Activated CD4-positive, alpha-beta T cell treated with anti-CD3 and anti-CD28 coated beads, Interleukin-2, amount 50 U/mL, for 24 hours (primary cell): ENCODE results near the gene ELMOD1.
A peak's percentile ranks its signal among the peaks of the same experiment; 100 is the strongest.

Experiments used
- DNase-seq, 2 donors: peaks; one replicate each; pipeline ENCODE4 v3.0.0-alpha.2; 2020; ENCODE audit warnings: low read depth in 1 of 2, low spot score in 1 of 2

ELMOD1 gene

DNA sequence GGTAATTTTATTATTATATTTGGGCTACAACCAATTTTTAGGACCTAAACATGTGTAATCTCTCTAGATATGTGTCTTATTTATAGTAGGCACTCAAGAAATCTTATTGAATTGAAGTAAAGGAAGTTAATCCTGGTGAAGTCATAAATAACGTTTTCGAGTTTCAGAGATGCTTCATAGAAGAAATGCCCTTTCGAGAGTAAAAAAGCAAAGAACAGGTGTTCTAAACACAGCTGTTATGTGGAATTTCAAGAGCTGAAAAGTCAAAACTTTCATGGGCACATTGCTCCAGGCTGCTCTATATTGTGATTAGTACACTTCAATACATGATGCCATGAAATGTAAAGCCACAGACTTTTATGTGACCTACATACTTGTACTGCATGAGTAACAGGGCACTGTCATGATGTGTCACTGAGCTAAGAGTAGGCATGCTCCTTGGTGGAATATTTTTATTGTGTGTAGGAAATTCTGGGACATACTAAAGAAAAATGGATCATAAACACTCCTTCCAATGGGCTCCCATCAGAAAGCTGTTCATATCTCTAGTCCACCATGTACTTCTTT lies 7.2 kb upstream of the ELMOD1 start:
- DNase-seq: no peak

DNA sequence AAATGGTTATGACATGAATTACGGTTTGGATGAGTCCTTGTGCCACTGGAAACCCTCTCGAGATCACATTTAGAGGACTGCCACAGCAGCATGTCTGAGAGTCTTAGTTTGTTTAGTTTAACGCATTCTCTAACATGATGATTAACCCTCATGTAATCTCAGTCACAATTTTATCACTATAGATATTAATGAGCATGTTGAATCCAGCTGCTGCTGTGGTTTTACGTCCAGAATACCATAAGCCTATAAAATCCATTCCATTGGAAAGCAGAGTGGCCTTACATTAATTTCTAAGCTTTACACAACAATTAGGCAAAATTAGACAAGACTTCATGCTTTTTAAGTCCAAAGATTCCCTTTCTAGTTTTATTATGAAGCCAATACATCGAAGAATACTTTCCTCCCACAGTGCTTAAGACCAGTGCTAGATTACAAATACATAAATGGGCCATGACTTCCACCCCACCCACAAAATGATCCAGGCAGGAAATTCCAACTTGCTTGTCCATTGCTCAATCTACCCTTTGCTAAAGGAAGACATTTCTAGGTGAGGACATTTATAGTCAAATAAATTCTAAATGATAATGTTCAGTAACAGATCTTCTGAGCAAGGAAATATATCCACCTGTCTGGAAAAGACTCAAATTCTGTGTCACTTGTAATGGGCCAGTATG lies 3.5 kb upstream of the ELMOD1 start:
- DNase-seq: no peak

DNA sequence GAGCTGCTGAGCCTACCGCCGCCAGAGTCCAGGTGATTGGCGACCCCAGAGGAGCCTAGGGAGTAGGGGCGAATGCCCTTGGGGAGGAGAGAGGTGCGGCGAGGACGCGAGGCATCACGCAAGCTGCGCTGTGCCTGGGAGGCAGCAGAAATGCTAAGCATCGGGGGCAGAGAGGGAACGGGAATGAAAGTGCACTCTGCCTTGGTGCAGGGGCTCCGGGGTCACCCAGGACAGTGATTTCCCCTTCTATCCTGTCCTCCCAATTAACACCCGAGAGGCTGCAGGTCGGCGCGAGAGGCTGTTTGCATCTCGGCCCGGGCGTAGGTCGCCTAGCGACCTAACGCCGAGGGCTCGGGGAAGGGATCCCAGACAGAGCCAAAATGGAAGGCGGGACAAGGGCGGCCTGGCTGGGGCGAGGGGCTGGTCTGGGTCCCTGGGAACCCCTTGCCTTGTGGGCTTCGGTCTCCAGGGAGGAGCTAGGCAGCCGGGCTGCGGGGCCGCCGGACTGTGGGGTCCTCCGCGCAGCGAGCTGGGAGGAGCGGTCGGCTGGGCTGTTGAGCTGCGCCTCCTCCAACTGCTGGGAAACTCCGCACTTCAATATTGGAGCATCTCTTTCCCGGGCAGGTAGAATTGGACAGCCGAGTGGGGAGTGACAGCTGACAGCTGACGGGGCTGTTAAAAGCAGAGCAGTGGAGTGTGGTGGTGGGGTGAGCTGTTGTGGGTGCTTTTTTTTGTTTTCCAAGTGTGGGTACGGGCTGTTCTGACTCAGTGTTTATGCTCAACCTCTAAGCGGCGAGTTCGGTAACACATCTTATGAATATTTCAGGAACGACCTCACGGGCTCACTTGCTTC lies 657 bp downstream of the ELMOD1 start:
- DNase-seq: peak in 1 of 2 donors; percentile 40

GRCh38 chr11:107592231-107592590 lies 1.3 kb downstream of the ELMOD1 start:
- no peak for DNase-seq

GRCh38 chr11:107592813-107593212 lies 1.9 kb downstream of the ELMOD1 start:
- no peak for DNase-seq

GRCh38 chr11:107593951-107594350 lies 3.0 kb downstream of the ELMOD1 start:
- no peak for DNase-seq

GRCh38 chr11:107594736-107595135 lies 3.8 kb downstream of the ELMOD1 start:
- no peak for DNase-seq

GRCh38 chr11:107598225-107599139 lies 7.5 kb downstream of the ELMOD1 start:
- DNase-seq: no peak

DNA sequence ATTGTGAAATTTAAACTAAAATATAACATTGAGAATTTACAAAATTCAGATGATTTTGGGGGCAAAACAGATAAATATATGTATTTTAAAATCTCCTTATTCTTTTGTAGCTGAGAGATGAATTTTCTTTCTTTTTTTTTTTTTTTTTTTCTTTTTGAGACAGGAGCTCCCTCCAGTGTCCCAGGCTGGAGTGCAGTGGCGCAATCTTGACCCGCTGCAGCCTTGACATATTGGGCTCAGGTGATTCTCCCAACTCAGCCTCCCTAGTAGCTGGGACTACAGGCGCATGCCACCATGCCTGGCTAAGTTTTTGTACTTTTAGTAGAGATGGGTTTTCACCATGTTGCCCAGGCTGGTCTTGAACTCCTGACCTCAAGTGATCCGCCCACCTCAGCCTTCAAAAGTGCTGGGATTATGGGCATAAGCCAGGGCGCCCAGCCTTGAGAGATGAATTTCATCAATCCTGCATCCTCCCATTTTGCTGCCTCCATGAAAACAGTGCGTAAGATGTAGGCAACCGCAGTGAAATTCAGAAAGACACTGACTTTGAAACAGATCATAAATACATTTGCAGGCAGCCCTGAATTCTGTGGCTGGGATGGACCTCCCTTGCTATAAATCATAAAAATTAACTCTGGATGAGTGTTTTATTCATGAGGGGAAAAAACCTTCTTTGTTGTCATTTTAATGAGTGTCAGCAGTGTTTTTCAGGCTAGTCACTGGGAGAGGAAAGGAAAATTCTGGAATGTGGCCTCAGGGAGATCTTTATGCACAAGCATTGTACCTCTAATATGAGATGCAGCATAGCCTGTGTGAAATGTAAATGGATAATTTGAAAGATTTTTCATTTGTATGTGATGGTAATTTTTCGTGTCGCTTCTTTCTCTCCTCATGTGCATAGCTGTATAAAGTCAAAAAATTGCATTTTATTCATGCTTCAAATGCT lies 14.4 kb downstream of the ELMOD1 start:
- DNase-seq: no peak

GRCh38 chr11:107606141-107606540 lies 15.2 kb downstream of the ELMOD1 start:
- no peak for DNase-seq

DNA sequence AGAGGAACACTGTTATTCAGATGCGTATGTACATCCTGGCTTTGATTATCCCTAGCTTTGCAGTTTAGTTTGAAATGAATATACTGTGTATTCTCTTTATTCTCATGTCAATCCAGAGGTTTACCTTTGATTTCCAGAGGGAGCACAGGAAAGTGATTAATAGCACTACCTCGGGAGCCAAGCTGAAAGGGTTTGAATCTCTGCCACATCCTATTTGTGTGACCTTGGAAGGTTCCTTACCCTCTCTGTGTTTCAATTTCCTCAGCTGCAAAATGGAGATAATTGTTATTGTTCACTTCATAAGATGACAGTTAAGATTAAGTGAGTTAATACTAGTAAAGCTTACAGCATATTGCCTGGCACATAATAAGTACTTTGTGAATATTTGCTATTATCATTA lies 17.9 kb downstream of the ELMOD1 start:
- DNase-seq: no peak

DNA sequence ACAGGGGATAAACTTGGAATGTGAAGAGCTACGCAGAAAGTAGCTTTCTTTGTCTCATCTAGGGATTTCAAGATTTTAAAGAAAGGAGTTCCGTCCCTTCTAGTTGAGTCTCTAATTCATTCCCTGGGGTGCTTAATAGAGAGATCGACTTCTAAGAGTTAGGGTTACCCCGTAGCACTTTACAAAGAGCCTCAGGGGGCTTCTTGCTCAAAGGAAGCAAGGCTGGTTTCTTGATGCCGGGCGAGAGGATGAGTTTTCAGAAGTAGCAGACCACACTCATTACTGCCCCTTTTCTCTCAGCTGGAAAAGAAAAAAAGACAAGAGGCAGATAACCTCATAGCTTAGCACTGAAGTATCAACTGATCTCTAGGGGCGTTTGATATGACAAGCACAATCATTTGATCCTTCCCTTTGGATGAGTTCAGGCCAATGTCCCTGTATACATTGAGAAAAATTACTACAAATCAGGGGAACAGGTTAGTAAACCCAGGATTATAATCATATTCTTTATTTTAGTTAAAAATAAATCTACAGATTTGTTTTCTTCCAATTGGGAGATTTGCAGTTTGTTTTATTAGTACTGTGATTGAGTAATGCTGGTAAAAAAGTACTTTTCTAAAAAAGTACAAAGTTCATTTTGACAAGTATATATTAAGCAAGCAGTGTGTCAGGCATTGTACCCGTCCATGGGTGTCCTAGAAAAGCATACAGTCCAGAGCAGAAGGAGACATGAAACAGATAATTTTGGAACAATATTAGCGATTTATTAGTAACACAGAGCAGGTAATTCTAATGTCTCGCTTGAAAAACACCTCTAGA lies 18.7 kb downstream of the ELMOD1 start:
- DNase-seq: no peak

DNA sequence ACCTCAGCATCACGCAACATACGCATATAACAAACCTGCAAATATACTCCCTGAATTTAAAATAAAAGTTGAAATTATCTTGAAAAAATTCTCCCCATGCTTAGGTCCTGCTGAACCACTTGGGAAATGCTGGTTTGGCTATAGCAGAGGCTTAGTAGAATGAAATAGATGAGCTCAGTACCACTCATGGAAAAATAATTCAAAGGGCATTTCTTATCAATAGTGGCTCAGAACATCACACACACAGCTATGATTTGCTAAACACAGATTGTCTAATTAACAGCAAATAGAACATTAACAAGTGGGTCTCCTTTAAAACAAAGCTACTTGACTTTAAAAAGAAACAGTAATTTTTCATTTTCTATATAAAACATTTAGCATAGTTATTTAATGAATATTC lies 21.5 kb downstream of the ELMOD1 start:
- no peak for DNase-seq

DNA sequence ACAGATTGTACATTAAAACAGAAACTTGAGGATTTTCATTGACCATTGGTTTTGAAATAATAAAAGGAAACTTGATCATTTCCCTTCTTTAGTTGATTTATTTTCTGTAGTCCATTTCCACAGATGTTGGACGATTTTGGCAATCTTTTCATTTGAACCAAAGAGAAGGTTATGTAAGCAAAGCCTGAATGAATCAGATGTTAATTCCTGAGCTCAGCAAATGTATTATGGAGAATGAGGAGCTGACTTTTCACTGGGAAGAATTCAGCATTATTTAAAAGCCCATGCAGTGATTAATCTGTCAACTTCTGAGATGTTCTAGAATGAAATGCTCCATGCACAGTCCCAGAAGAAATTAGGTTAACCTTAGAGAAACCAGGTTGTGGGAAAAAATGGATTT lies 29.0 kb downstream of the ELMOD1 start:
- no peak for DNase-seq

GRCh38 chr11:107621081-107621480 lies 30.1 kb downstream of the ELMOD1 start:
- no peak for DNase-seq

DNA sequence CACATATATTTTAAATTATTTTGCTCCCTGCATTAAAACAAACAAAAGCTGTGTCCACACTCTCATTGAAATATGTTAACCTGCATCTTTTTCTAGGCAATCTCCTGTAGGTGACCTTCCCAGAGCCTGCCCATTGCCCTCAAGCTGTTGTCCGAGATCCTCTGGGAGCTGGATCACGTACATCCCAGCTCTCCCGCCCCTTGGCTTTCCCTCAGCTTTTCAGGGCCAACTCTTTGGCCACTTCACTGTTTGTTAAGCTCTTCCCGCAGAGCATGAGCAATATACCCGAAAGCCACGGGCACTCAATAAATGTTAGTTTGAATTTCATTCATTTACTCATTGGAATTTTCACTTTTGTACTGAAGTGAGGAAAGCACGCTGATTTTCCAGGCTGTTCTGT lies 32.2 kb downstream of the ELMOD1 start:
- DNase-seq: no peak

DNA sequence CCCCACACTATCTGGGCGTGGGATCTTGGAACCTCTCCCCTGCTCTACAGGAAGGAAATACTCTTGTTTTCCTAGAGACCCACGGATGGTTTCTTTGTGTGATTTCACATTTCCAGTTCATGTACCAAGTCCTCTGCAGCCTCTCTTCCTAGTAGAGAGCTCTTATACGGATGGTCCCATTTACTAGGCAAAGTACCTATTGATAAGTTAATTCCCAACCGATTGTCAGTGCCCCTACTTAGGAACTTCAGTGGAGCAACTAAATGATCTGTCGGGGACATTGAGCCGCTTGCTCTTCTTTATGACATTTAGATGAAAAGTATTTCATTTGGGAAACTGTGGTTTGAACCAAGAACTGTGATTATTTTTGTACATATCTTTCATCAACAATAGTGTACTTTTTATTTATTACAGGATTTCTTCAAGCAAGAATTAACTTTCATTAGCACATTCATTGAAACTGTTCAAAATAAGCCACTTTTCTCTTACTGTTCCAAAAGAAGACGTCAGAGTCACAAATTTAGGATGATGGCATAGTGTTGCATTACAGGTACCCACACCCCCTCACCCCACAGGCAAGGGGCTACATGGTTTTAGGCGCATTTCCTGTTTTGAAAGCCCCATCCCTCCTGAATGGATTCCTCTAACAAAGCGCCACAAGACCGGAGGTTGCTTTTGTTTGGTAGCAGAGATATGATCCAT lies 34.2 kb downstream of the ELMOD1 start:
- no peak for DNase-seq

DNA sequence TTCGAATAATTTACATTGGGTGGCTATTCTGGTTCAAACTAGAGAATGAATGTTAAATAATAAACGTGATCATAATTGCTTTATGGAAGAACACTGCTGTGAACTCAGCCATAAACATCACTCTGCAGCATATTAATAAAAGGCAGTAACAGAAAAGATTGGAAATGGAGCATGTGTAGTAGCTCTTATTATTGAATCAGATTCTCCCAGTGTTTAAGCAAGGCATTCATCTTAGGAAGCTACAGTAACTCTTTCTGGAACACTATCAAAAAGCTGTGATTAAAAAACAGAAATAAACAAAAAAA lies 34.7 kb downstream of the ELMOD1 start:
- no peak for DNase-seq

DNA sequence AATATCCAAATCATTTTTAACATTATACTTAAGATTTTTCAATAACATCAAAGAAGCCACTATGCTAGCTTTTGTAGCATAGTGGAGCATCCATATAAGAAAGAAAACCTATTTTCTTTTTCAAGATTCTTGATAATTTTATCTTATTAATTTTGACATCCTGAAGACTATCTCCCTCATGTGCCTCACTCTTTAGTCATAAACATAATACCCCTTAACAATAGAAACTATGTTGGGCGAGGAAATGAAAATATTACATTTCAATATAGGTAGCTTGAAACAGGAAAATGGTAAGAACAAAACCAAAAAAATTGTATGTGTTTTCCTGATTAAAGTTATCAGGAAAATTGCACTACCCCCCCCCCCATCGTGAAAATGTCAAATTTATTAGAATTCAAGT lies 40.1 kb downstream of the ELMOD1 start:
- DNase-seq: no peak
